GM18502 (cell line): ENCODE measurements around the gene PMPCA.
A peak's percentile ranks its signal among the peaks of the same experiment; 100 is the strongest.
"Not testable (repeated sequence)": the region's sequence is repeated elsewhere in the genome, so short reads cannot be mapped to it uniquely, and the experiment has no call there.

Experiments used
- ATAC-seq: cut with Tn5 transposase; IDR thresholded peaks from one replicate; pipeline ENCODE4 v1.9.1; 2021; ENCODE audit warnings: mild to moderate bottlenecking; ENCODE audit not compliant: unreplicated experiment, poor library complexity

The PMPCA gene

DNA sequence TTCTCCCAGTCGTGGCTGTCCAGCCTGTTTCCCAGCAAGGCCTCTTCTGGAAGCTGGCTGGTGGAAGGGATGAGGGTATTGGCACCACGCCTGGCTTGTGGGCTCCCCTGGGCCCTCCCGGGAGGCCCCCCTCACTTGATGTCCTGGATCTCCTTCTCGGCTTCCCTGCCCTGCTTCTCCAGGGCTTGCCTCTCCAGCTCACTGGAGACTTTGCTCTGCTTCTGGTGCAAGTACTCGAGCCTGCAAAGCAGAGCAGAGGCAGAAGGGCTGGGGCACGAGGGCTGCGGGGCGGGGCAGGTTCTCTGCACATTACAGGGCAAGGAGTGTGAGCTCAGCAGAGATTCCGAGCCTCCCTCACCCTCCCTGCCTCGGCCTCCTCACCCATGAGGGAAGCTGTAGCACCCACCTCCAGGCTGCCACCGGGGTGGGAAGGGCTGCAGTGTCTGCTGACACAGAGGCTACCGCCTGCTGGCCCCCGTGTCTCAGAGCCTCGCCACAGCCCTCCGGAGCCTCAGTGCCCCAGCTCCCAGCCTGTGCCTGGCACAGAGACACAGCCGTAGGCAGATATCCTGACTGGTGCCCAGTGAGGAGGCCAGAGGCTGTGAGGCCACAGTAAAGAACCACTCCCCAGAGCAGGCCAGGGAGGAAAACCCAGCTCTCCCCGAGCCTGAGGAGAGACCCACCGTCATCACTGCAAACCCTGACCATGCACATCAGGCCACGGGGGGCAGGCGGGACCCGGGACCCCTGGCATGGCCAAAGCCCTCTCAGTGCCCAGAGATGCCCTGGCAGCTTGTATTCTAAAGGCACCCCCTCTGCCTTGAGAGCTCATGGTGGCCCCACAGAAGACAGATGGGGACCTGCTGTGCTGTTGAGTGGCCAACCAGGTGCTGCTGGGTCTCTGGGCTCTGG is 17.7 kb upstream of the PMPCA start:
- no peak for ATAC-seq

DNA sequence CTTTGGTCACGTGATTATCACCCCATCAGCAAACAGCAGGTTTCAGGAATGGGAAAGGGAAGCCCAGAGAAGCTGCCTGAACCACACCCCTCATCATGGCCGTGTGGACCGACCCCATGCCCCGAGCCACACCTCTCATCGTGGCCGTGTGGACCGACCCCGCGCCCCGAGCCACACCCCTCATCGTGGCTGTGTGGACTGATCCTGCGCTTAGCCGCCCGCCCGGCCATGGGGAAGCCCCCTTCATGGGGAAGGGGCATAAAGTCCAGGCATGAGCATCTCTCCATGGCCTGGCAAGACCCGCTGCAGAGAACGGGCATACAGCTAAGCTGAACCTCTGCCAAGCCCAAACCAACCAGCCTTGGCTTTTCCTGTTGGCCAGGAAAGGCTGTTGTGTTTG is 16.9 kb upstream of the PMPCA start:
- ATAC-seq, result no peak

DNA sequence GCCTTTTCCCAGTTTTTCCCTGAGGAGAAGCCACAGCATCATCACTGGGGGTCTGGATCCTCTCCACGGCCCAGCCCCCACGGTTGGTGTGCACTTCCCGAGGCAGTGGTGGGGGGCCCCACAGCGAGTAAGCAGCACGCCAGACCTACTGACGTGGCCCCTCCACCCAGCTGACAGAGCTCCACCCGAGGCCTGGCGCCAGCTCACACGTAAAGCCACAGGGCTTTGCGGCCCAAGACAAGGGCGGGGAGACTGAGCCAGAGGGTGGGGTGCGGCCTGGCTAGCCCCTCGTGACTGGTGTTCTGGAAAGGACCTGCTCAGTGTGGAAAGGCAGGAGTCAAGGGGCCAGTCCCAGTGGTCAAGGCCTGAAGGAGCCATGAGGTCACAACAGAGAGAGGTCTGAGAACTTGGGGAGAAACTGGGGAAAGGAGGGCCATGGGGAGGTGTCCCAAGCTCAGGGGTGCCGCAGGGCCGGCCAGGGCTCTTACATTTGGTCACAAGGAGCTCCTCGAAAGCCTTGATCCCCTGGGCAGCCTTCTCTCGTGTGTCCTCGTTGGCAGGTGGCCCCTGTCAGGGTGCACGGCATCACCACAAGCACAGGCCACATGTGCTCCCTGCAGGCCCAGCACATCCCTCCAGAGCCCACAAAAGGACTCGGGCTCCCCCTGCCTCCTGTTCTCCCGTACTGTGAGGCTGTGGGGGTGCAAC is 16.0 kb upstream of the PMPCA start:
- no peak for ATAC-seq

GRCh38 chr9:136395020-136395340 is 15.5 kb upstream of the PMPCA start:
- no peak for ATAC-seq

DNA sequence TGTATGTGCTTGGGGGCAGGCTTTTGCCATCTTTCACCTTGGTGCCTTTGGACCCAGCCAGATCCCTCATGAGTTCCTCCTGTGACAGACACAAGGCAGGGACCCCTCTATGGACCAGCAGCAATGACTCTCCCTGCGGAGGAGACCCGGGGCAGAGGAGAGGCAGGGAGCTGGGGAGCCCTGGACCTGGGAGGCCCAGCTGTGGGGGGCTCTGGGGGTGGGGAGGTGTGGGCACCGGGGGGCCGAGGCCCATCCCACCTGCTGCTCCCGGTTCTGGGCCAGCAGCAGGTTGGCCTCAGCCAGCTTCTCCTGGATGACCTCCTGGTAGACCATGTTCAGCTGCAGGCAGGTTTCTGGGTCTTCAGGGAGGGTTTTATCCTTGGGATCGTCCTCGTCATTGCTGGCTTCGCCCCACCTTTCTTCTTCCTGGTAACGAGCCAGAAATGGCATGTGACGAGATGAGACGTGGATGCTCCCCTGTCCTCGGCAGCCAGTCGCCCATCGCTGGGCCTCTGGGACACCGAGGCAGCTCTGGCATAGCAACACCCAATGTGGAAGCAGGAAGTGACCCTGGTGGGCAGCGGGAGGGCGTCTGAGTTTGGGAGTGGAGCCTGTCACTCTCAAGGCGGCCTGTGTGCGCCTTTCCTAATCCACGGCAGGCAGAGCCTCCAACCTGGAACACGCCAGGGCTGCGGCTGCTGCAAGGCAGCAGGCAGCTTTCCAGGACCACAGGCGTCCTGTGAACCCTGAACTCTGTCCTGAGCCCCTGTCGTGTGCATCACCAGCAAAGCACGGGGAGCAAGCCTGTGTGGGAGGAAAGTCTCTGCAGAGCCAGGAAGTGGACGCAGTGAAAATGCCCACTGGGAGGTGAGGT is 14.9 kb upstream of the PMPCA start:
- no peak for ATAC-seq

GRCh38 chr9:136396219-136396515 is 14.3 kb upstream of the PMPCA start:
- ATAC-seq, result no peak

- no peak for ATAC-seq
These were observed 12.8 kb upstream of the PMPCA start for GRCh38 chr9:136397643-136398042.

DNA sequence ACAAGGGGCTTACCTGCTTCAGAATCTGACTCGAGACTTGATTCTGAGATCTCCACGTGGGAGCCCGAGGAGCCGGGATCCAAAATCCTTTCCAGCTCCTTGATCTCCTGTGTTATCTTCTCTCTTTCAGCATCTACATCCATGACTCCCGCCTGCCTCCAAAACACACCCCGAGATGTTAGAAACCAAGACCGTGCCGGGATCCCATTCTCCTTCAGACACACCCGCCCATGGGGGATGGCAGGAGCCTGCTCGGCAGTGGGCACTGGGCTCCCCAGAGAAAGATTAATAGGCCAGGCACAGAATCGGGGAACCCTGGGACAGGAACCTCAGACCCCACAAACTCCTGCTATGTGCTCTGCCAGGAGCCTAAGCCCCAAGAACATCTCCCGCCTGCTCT is 12.2 kb upstream of the PMPCA start:
- no peak for ATAC-seq

DNA sequence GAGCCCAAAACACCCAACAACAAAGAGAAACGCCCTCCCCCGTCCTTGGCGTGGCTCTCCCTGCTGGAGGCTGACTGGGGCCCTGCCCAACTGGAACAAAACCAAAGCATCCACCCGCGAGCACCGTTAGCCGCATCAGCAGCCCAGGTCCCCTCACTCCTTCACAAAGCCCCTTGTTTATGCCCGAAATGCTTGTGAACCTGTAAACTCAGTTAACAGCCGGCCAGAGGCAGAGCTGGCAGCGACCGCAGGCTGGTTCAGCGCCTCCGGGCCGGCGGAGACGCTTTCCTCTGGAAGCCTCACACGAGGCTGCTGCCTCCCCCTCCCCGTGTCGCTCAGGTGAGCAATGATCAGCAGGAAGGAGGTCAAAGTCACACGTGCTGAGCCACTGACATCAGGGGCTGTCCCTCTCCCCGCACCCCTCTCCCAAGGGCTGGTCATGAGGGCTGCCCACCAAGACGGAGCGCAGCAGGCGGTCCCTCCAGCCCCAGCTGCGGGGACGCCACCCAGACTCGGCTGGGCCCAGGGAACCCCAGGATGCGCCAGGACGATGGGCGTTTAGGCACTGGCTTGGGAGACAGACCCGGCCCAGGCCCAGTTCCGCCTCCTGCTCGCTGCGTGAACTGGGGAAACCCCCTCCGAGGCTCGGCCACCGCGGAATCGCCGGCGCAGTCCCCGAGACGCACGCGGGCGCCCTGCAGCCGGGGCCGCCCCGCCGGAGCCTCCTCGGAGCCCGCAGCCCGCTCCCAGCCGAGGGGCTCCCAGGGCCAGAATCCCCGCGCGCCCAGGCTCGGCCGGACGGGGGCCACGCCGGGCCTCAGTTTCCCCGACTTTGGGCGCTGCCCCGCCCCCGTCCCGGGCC is 11.1 kb upstream of the PMPCA start:
- ATAC-seq, result peak; percentile 20

DNA sequence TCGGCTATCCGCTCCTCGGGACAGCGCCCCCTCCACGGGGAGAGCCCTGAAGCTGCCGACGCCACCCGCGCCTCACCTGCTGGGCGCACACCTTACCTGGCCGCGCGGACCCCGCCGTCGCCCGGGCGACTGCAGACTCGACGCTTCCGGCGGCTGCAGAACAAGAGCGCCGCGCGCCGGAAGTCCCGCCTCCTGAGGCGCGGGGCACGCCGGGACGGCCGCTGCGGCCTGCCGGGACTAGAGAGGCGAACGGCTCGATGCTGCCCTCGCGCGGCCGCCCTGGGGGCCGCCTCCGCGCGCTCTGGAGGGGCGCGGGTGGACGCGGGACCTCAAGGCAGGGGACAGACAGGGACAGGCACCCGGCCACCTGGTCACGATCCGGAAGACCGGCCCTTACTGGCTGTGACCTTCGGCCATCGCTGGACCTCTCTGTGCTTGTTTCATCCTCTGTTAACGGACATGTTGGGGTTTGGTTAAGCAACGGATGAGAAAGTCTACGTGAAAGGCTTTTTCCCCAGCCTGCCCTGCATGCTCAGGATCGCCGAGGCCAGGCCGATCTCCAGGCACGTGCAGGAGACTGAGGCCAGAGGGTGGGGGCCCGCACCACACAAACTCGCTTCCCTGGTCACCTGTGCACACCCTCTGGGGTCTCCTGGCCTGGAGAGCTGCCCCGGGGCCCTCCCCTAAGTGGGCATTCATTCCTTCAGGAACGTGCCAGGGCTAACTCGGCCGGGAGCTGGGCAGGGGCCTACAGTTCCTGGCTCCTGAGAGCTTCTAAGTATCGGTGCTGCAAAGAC is 10.2 kb upstream of the PMPCA start, which contains the start of gene SNAPC4:
Gene SNAPC4 (minus strand): TSS at position 133 of the 797 bp plus-strand sequence. CDS start 1,742 bp downstream, outside the sequence.
- ATAC-seq, result peak; percentile 77

GRCh38 chr9:136401173-136401922 is 9.1 kb upstream of the PMPCA start:
- ATAC-seq, result no peak

- ATAC-seq, result no peak
These were observed 8.4 kb upstream of the PMPCA start for GRCh38 chr9:136402067-136402466.

DNA sequence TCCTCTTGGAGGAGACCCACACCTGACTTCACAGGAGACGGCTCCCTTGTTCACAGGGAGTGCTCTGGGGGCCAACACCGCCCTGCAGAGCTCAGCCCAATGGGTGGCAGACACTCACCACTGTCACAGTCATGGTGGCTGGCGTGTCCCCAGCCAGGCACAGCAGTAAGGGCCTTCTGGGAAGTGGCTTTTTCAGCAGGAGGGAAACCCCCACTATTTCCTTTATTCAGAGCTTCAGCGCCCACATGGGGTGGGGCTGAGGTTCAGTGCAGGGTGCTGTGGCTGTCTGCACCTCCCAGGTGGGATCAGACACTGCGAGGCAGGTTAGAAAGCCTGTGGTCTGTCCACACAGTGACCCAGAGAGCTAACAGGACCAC is 6.9 kb upstream of the PMPCA start:
- no peak for ATAC-seq

GRCh38 chr9:136403915-136404800 is 6.3 kb upstream of the PMPCA start:
- ATAC-seq, result no peak

- no peak for ATAC-seq
These were observed 5.7 kb upstream of the PMPCA start for GRCh38 chr9:136404801-136405136.

DNA sequence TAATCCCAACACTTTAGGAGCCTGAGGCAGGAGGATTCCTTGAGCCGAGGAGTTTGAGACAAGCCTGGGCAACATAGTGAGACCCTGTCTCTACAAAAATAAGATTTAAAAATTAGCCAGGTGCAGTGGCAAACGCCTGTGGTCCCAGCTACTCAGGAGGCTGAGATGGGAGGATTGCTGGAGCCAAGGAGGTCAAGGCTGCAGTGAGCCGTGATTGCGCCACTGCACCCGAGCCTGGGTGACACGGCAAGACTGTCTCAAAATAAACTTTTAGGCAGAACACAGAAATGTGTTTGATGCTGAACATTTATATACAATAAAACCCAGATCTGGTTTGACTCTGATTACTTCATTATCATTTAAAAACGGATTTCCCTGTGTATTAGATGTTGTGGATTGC is 5.0 kb upstream of the PMPCA start:
- no peak for ATAC-seq

DNA sequence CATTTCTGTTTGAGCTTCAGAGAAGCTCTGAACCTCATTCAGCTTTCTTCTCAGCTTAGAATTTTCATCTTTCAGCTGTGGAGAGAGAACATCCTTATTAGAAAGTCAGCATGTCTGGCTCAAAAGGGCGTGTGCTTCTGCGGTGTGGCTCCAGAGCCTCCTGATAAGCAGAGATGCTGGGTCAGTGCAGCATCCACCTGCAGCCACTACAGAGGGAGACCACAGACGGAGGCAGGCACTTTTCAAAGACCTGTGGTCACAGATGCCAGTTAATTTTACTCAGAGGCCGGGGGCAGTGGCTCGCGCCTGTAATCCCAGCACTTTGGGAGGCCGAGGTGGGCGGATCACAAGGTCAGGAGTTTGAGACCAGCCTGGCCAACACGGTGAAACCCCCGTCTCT is 4.6 kb upstream of the PMPCA start:
- ATAC-seq, result not testable (repeated sequence)

DNA sequence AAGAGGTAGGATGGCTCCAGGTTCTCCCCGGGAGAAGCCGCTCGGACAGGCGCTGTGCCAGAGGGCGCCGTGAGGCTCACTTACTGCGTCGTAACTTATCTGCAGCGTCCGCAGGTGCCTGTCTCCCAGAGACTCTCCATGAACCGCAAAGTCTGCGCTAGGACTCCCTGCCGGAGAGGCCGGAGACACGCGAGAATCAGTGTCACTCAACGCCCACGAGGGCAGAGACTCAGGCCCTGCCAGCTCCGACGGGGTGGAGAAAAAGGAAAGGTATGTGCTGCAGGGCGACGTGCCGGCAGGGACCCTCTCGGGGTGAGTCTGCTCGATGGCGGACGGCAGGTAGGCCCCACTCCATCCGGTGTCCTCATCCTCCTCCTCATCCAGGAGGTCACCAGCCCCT is 3.4 kb upstream of the PMPCA start:
- not testable (repeated sequence) for ATAC-seq
